RWPE2 (cell line): ENCODE data around the gene FRMD5.
A peak's percentile ranks its signal among the peaks of the same experiment; 100 is the strongest.

Source experiments
- ATAC-seq: fragments of 200-7000 bp; cut with Tn5 transposase; 3 replicates; pipeline ENCODE4 v1.9.1; 2021; ENCODE audit warnings: low read depth
- DNase-seq: peaks from one replicate; pipeline ENCODE4 v3.0.0-alpha.2; 2020; ENCODE audit warnings: low spot score
- H3K27ac ChIP-seq: fragments of 450-650 bp; 2 replicates; pipeline ENCODE4 v1.5.1; 2017; ENCODE audit warnings: mild to moderate bottlenecking; ENCODE audit not compliant: poor library complexity, severe bottlenecking
- H3K27me3 ChIP-seq: fragments of 250-450 bp; sonication (Bioruptor Pico); 2 replicates; pipeline ENCODE4 v1.5.1; 2021; ENCODE audit warnings: mild to moderate bottlenecking, moderate library complexity; ENCODE audit not compliant: insufficient read depth, poor library complexity, severe bottlenecking
- H3K36me3 ChIP-seq: fragments of 250-450 bp; sonication (Bioruptor Pico); 2 replicates; pipeline ENCODE4 v1.5.1; 2020; ENCODE audit warnings: low read depth, mild to moderate bottlenecking, moderate library complexity
- H3K4me1 ChIP-seq: fragments of 250-450 bp; sonication (Bioruptor Pico); 2 replicates; pipeline ENCODE4 v1.5.1; 2021; ENCODE audit warnings: mild to moderate bottlenecking, moderate library complexity; ENCODE audit not compliant: insufficient read depth, poor library complexity, severe bottlenecking
- H3K4me3 ChIP-seq: fragments of 250-450 bp; sonication (Bioruptor Pico); 2 replicates; pipeline ENCODE4 v1.5.1; 2021; ENCODE audit warnings: mild to moderate bottlenecking, moderate library complexity; ENCODE audit not compliant: severe bottlenecking
- H3K9me3 ChIP-seq: fragments of 250-450 bp; sonication (Bioruptor Pico); 2 replicates; pipeline ENCODE4 v1.5.1; 2021; ENCODE audit warnings: mild to moderate bottlenecking, moderate library complexity; ENCODE audit not compliant: severe bottlenecking
- TF ChIP-seq, protein P1 (sequence below): fragments of 450-650 bp; IDR thresholded peaks from one replicate; pipeline ENCODE4 v1.5.1; 2017; ENCODE audit warnings: mild to moderate bottlenecking, moderate library complexity; ENCODE audit not compliant: poor library complexity, severe bottlenecking

FRMD5 gene

DNA sequence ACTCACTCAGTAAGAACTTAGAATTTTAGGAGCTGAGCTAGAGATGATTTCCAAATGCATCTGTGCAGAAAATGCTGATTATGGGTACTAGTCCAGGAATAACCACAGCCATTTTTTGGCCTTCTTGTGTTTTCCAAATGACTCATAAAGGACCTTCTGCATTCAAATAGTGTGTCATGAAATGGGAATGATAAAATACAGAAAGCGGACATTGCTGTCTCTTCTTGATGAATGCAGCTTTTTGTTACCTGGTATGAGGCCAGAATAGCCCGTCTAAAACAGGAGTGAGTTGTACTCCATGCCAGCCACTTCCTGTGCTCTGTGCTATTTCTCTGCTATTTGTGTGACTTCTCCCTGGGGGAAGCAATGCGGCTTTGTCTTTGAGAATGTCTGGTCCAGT, 20.5 kb upstream of the FRMD5 start:
- TF ChIP-seq, protein P1, sequence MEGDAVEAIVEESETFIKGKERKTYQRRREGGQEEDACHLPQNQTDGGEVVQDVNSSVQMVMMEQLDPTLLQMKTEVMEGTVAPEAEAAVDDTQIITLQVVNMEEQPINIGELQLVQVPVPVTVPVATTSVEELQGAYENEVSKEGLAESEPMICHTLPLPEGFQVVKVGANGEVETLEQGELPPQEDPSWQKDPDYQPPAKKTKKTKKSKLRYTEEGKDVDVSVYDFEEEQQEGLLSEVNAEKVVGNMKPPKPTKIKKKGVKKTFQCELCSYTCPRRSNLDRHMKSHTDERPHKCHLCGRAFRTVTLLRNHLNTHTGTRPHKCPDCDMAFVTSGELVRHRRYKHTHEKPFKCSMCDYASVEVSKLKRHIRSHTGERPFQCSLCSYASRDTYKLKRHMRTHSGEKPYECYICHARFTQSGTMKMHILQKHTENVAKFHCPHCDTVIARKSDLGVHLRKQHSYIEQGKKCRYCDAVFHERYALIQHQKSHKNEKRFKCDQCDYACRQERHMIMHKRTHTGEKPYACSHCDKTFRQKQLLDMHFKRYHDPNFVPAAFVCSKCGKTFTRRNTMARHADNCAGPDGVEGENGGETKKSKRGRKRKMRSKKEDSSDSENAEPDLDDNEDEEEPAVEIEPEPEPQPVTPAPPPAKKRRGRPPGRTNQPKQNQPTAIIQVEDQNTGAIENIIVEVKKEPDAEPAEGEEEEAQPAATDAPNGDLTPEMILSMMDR, result no peak
- Histone ChIP-seq H3K4me1 (peaks cover 14% of the 10 kb centered on the region), H3K36me3 (no peaks in the 10 kb centered on the region), H3K27ac (peak overlapping the region; percentile 83), H3K9me3 (no peaks in the 10 kb centered on the region), H3K27me3 (no peaks in the 10 kb centered on the region), H3K4me3 (no peak overlapping the region)
- ATAC-seq, result peak; percentile 97
- DNase-seq, result peak; percentile 78

DNA sequence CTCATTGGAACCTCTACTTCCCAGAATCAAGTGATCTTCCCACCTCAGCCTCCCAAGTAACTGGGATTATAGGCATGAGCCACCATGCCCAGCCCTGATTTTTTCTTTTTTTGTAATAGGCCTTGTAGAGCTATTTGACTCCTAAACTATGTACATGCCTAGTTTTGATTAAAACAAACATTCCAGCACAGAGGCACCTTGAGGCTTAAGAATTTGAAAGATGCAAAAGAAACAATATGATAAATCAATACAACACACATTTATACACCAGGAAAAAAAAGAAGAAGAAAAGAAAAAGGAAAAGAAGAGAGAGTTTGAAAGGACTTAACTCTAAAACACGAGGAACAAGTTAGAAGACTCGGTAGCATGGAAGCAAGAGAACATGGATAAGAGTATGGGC, 13.9 kb upstream of the FRMD5 start:
- Histone ChIP-seq H3K4me1 (peaks cover 20% of the 10 kb centered on the region), H3K4me3 (no peak overlapping the region), H3K27ac (peak overlapping the region; percentile 82), H3K36me3 (no peaks in the 10 kb centered on the region), H3K9me3 (no peaks in the 10 kb centered on the region), H3K27me3 (no peaks in the 10 kb centered on the region)
- DNase-seq, result no peak
- no peak for ATAC-seq
- TF ChIP-seq, protein P1, result no peak

DNA sequence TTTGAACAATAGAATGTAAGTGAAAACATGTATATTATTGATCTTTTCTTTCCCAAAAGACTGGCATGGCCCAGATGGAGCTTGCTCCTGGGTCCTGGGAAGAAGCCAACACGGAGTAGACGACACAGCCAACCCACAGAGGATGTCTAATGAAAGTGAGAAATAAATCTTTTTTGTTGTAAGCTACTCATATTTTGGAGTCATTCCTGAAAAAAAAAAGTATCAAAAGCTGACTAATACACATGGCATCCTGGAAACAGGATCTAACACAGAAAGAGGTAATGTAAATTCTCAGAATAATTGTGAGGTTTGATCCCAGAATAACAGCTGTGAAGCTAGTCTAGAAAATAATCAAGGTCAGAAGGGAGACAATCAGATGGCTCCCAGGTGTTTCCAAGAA, 12.6 kb upstream of the FRMD5 start:
- H3K27ac ChIP-seq, result peak overlapping the region; percentile 82
- ATAC-seq, result peak; percentile 93

DNA sequence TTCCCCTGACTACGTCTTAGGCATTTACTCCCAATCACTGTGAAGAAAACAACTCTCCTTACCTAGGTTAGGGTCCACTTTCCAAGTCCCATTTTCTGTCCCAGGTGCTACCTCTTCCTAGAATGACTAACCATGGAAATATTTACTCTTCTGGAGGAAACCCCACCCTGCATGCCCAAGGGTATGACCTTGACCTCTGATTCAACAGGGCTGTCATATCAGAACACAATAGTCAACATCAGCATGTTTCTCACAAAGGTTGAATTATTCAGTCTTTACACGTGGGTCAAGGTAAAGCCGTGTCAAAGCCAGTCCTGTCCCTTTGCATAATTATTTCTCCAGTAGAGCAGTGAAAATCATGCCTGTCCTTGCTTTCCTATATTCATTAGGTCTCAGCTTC, 4.3 kb upstream of the FRMD5 start:
- Histone ChIP-seq H3K4me3 (no peak overlapping the region), H3K9me3 (no peaks in the 10 kb centered on the region), H3K36me3 (no peaks in the 10 kb centered on the region), H3K27ac (peak overlapping the region; percentile 34), H3K27me3 (no peaks in the 10 kb centered on the region), H3K4me1 (peaks cover 13% of the 10 kb centered on the region)
- TF ChIP-seq, protein P1, result no peak
- ATAC-seq (no peak), DNase-seq (no peak)

More for the DNA sequence above, 12.6 kb upstream of the FRMD5 start:
- TF ChIP-seq, protein P1, result no peak
- H3K9me3 ChIP-seq, result no peaks in the 10 kb centered on the region
- peaks cover 20% of the 10 kb centered on the region for H3K4me1 ChIP-seq
- H3K36me3 ChIP-seq, result no peaks in the 10 kb centered on the region
- H3K27me3 ChIP-seq, result no peaks in the 10 kb centered on the region
- no peak for DNase-seq
- H3K4me3 ChIP-seq, result no peak overlapping the region

DNA sequence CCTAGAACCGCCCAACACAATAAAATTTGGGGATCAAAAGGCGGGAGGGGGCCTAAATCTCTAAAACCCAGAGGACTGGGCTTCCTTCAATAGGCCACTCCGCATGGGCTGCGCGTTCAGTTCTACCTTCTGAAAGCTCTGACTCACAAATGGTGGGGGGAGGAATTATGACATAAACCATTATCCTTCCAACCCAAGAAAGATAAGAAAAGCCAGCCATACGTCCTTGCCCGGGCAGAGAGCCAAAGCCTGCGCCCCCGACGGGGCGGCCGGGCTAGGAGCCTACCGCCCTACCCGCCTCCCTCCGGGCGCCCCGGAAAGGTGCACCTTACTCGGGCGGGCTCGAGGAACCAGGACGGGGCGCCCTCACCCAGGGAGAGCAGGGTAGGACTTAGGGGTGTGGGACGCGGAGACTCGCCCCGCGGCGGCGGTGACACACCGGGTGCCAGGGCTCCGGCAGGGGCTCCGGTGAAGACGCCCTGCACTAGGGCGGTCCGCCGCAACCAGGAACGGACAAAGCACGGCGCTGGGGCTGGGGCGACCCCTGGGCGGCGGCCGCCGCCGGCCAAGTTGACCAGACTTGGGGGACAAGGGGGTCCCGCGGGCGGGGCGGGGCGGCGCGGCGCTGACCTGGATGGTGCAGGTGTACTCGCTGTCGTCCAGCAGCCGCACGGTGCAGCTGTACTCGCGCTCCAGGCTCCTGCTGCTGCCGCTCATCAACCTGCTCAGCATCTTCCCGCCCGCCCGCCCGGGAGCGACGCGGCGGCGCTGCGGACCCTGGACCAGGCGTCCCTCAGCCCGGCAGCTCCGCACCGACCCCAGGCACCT, 534 bp downstream of the FRMD5 start:
- DNase-seq, result peak; percentile 86
- no peaks in the 10 kb centered on the region for H3K9me3 ChIP-seq
- H3K36me3 ChIP-seq, result no peaks in the 10 kb centered on the region
- H3K4me3 ChIP-seq, result peak overlapping the region; percentile 63
- H3K27ac ChIP-seq, result peak overlapping the region; percentile 81
- TF ChIP-seq, protein P1, result peak; percentile 25
- peak; percentile 63 for ATAC-seq
- no peaks in the 10 kb centered on the region for H3K27me3 ChIP-seq
- H3K4me1 ChIP-seq, result peaks cover 27% of the 10 kb centered on the region
